Neural cell (in vitro differentiated cells): Measurements from ENCODE around the gene SLC12A5. TPM values are rescaled to one million over a fixed set of nuclear protein-coding genes. Genes with fewer than 3 reads are reported as not detected.
A peak's percentile ranks its signal among the peaks of the same experiment; 100 is the strongest.

Source experiments
- H2AFZ ChIP-seq: fragments of 200-600, 300-800 bp; sonication (generic), shearing (Covaris generic); 2 replicates; pipeline ENCODE4 v1.6.0; 2014; ENCODE audit warnings: low read depth, mild to moderate bottlenecking, antibody characterized with exemption, low read length, moderate library complexity
- H3F3A ChIP-seq: fragments of 200-600 bp; shearing (Covaris generic); 2 replicates; pipeline ENCODE4 v1.6.1; 2016; ENCODE audit warnings: mild to moderate bottlenecking, moderate library complexity, mixed read lengths, antibody characterized with exemption, low read length; ENCODE audit not compliant: insufficient read depth, poor library complexity, severe bottlenecking
- H3K27ac ChIP-seq: fragments of 200-600, 300-800 bp; sonication (generic), shearing (Covaris generic); 2 replicates; pipeline ENCODE4 v1.5.1; 2014; ENCODE audit warnings: mild to moderate bottlenecking, low read length, moderate library complexity
- H3K27me3 ChIP-seq: fragments of 300-800, 200-600 bp; sonication (generic), shearing (Covaris generic); 2 replicates; pipeline ENCODE4 v1.6.0; 2014; ENCODE audit warnings: mild to moderate bottlenecking, low read depth, low read length, moderate library complexity; ENCODE audit not compliant: insufficient read depth
- H3K36me3 ChIP-seq: fragments of 300-800, 200-600 bp; sonication (generic), shearing (Covaris generic); 2 replicates; pipeline ENCODE4 v1.5.1; 2014; ENCODE audit warnings: mild to moderate bottlenecking, antibody characterized with exemption, low read length, moderate library complexity; ENCODE audit not compliant: insufficient read depth
- H3K4me2 ChIP-seq: fragments of 300-800, 200-600 bp; sonication (generic), shearing (Covaris generic); 2 replicates; pipeline ENCODE4 v1.6.0; 2014; ENCODE audit warnings: mild to moderate bottlenecking, low read length
- H3K4me3 ChIP-seq: fragments of 300-800, 200-600 bp; sonication (generic), shearing (Covaris generic); 2 replicates; pipeline ENCODE4 v1.5.1; 2014; ENCODE audit warnings: mild to moderate bottlenecking, low read length, moderate library complexity
- H3K79me2 ChIP-seq: fragments of 200-600 bp; shearing (Covaris generic); replicated peaks from 2 replicates; pipeline ENCODE4 v1.6.0; 2014; ENCODE audit warnings: mild to moderate bottlenecking, low read length, moderate library complexity; ENCODE audit not compliant: insufficient read depth
- H3K9ac ChIP-seq: fragments of 300-800, 200-600 bp; sonication (generic), shearing (Covaris generic); 2 replicates; pipeline ENCODE4 v1.6.1; 2016; ENCODE audit warnings: mild to moderate bottlenecking, low read length, mixed read lengths
- H3K9me2 ChIP-seq: fragments of 200-600 bp; shearing (Covaris generic); 2 replicates; pipeline ENCODE4 v1.6.1; 2016; ENCODE audit warnings: mild to moderate bottlenecking, low read length, mixed read lengths; ENCODE audit not compliant: insufficient read depth
- H3K9me3 ChIP-seq: fragments of 200-600, 300-800 bp; sonication (generic), shearing (Covaris generic); 2 replicates; pipeline ENCODE4 v1.6.1; 2016; ENCODE audit warnings: mild to moderate bottlenecking, mixed run types, low read length, moderate library complexity, mixed read lengths
- H4K20me1 ChIP-seq: fragments of 200-600 bp; shearing (Covaris generic); 2 replicates; pipeline ENCODE4 v1.6.1; 2016; ENCODE audit warnings: mild to moderate bottlenecking, mixed run types; ENCODE audit not compliant: insufficient read depth
- CTCF ChIP-seq: fragments of 450-650 bp; IDR thresholded peaks from 2 replicates; pipeline ENCODE4 v1.5.1; 2014; ENCODE audit warnings: antibody characterized with exemption, mild to moderate bottlenecking, moderate library complexity; ENCODE audit not compliant: poor library complexity, severe bottlenecking
- EZH2 ChIP-seq: fragments of 200-600, 300-800 bp; shearing (Covaris generic), sonication (generic); IDR thresholded peaks from 2 replicates; pipeline ENCODE4 v1.6.1; 2014; ENCODE audit warnings: antibody characterized with exemption, low read length, borderline replicate concordance, mild to moderate bottlenecking; ENCODE audit not compliant: insufficient read depth, poor library complexity, severe bottlenecking
- MXI1 ChIP-seq: fragments of 450-650 bp; conservative IDR thresholded peaks from 2 replicates; pipeline ENCODE4 v1.6.1; 2014; ENCODE audit warnings: antibody characterized with exemption, mild to moderate bottlenecking; ENCODE audit not compliant: poor library complexity, severe bottlenecking
- POLR2AphosphoS5 ChIP-seq: IDR thresholded peaks from 2 replicates; pipeline ENCODE4 v1.6.1; 2012
- RAD21 ChIP-seq: fragments of 450-650 bp; conservative IDR thresholded peaks from 2 replicates; pipeline ENCODE4 v1.6.1; 2014; ENCODE audit warnings: antibody characterized with exemption, mild to moderate bottlenecking, moderate library complexity
- SMC3 ChIP-seq: fragments of 450-650 bp; conservative IDR thresholded peaks from 2 replicates; pipeline ENCODE4 v1.6.1; 2014; ENCODE audit warnings: antibody characterized with exemption, mild to moderate bottlenecking, moderate library complexity; ENCODE audit not compliant: poor library complexity
- TAF1 ChIP-seq: IDR thresholded peaks from 2 replicates; pipeline ENCODE4 v1.6.1; 2012; ENCODE audit warnings: low read depth
- polyA plus RNA-seq: library from polyadenylated mRNA; depleted of rRNA; stranded (reverse); fragments of >200 nt; gene quantifications from 2 replicates; pipeline ENCODE4 v1.2.3, GENCODE V29; 2014

SLC12A5 gene
- polyA plus RNA-seq, 1 donor from 2014 or later, result 53.1 TPM

- peaks cover 96% of the 10 kb centered on the region for H3K79me2 ChIP-seq
- H3K4me3 ChIP-seq, result no peak overlapping the region
- no peak for TF ChIP-seq MXI1
- no peak for TF ChIP-seq EZH2
- no peak for TF ChIP-seq RAD21
- no peak for TF ChIP-seq SMC3
- no peak for TF ChIP-seq TAF1
- no peaks in the 10 kb centered on the region for H3F3A ChIP-seq
- H2AFZ ChIP-seq, result no peak overlapping the region
- H3K9me3 ChIP-seq, result no peaks in the 10 kb centered on the region
- no peak overlapping the region for H3K27ac ChIP-seq
- H3K9ac ChIP-seq, result no peak overlapping the region
- H4K20me1 ChIP-seq, result peaks cover 34% of the 10 kb centered on the region
- H3K4me2 ChIP-seq, result no peak overlapping the region
- no peaks in the 10 kb centered on the region for H3K27me3 ChIP-seq
- H3K9me2 ChIP-seq, result no peaks in the 10 kb centered on the region
- no peaks in the 10 kb centered on the region for H3K36me3 ChIP-seq
Measured at GRCh38 chr20:46084805-46085178, 55.8 kb downstream of the SLC12A5 start.

- Histone ChIP-seq H2AFZ (no peak overlapping the region), H3F3A (no peaks in the 10 kb centered on the region), H3K9me3 (no peaks in the 10 kb centered on the region), H3K9ac (no peak overlapping the region), H3K36me3 (no peaks in the 10 kb centered on the region), H4K20me1 (peaks cover 34% of the 10 kb centered on the region), H3K27ac (no peak overlapping the region), H3K79me2 (peaks cover 91% of the 10 kb centered on the region), H3K4me3 (no peak overlapping the region), H3K27me3 (no peaks in the 10 kb centered on the region), H3K9me2 (no peaks in the 10 kb centered on the region), H3K4me2 (no peak overlapping the region)
- TF ChIP-seq MXI1, result no peak
- TF ChIP-seq POLR2AphosphoS5, result no peak
- TF ChIP-seq TAF1, result no peak
- no peak for TF ChIP-seq CTCF
Measured at GRCh38 chr20:46085179-46085851, 56.3 kb downstream of the SLC12A5 start.

- no peaks in the 10 kb centered on the region for H3K27me3 ChIP-seq
- H3F3A ChIP-seq, result no peaks in the 10 kb centered on the region
- peak overlapping the region; percentile 10 for H3K4me2 ChIP-seq
- TF ChIP-seq CTCF (peak; percentile 69), RAD21 (peak; percentile 65), TAF1 (no peak), SMC3 (peak; percentile 74)
- no peak overlapping the region for H2AFZ ChIP-seq
- H3K36me3 ChIP-seq, result no peaks in the 10 kb centered on the region
- peak overlapping the region; percentile 98 for H3K4me3 ChIP-seq
- peaks cover 73% of the 10 kb centered on the region for H3K79me2 ChIP-seq
- H3K27ac ChIP-seq, result no peak overlapping the region
- no peaks in the 10 kb centered on the region for H3K9me2 ChIP-seq
- peaks cover 31% of the 10 kb centered on the region for H4K20me1 ChIP-seq
- no peaks in the 10 kb centered on the region for H3K9me3 ChIP-seq
- H3K9ac ChIP-seq, result no peak overlapping the region
Measured at GRCh38 chr20:46087161-46087560, 58.1 kb downstream of the SLC12A5 start.
